ENCODE data around the gene POLE.

POLE gene

DNA sequence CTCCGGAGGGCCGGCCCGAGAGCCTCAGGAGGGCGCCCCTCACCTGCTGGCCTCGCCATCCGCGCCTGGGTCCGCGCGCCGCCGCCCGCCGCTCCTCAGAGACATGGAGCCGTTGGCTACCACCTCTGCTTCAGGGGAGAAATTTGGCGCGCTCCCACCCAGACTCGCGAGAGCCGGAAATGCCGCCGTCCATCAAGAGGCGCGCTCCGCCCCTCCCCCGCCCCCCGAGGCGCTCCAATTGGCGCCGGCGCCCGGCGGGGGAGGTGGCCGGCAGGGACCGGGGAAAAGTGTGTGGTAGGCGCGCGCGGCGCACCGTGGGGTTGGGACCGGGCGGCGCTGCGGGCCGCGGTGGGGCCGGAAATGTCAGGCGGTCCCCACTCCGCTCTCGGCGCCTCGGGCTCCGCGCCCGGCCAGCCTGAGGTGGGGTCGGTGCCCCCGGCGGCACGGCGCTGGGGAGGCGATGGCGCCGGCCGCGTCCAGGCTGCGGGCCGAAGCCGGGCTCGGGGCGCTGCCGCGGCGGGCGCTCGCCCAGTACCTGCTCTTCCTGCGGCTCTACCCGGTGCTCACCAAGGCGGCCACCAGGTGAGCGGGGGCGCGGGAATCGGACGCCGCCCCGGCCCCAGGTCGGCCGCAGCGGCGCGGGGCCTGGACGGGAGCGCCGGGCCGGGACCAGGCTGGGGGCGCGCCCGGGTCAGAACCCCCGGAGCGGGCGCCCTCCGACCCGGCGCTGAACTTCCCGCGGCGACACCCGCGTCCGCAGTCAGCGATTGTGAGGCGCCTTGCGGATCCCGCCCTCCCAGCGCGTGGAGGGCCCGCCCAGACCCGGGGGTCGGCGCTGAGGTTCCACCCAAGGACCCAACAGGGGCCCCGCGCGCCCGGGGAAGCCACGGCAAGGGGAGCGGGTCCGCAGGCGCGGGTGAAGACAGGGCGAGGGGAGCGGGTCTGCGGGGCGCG lies at the start of gene POLE, which contains the start of gene PXMP2:
Gene POLE, minus strand, starts transcription at position 132 of the 954 bp plus-strand sequence. Its CDS starts 27 bp downstream, at position 105.
Gene PXMP2, plus strand, starts transcription at position 377 of the 954 bp plus-strand sequence. Its CDS starts 84 bp downstream, at position 461.
- TF ChIP-seq, protein P1, sequence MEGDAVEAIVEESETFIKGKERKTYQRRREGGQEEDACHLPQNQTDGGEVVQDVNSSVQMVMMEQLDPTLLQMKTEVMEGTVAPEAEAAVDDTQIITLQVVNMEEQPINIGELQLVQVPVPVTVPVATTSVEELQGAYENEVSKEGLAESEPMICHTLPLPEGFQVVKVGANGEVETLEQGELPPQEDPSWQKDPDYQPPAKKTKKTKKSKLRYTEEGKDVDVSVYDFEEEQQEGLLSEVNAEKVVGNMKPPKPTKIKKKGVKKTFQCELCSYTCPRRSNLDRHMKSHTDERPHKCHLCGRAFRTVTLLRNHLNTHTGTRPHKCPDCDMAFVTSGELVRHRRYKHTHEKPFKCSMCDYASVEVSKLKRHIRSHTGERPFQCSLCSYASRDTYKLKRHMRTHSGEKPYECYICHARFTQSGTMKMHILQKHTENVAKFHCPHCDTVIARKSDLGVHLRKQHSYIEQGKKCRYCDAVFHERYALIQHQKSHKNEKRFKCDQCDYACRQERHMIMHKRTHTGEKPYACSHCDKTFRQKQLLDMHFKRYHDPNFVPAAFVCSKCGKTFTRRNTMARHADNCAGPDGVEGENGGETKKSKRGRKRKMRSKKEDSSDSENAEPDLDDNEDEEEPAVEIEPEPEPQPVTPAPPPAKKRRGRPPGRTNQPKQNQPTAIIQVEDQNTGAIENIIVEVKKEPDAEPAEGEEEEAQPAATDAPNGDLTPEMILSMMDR (IDR thresholded peaks at IDR 0.05; ENCODE audit: borderline replicate concordance, extremely low read depth, low read length, poor library complexity, severe bottlenecking): peak; percentile 9
- TF ChIP-seq EZH2 (IDR thresholded peaks at IDR 0.05; ENCODE audit: borderline replicate concordance, low read depth, low read length, severe bottlenecking): no peak
- DNase-seq (peak; percentile 97), ATAC-seq (ENCODE audit: insufficient read depth, low read depth) (peak; percentile 94)
- Histone ChIP-seq H3K79me2 (ENCODE audit: insufficient read depth, low read length) (peaks cover 66% of the 10 kb centered on the region), H3K27me3 (ENCODE audit: insufficient read depth, low read length, poor library complexity) (no peaks in the 10 kb centered on the region), H3K27ac (ENCODE audit: low read length) (peak within 1 kb of the TSS; percentile 89), H3K4me2 (ENCODE audit: insufficient read depth, low read length) (peak within 1 kb of the TSS; percentile 64), H3K9ac (ENCODE audit: low read depth, low read length) (peak within 1 kb of the TSS; percentile 99), H3K9me3 (ENCODE audit: insufficient read depth, low read length, severe bottlenecking) (no peaks in the 10 kb centered on the region), H4K20me1 (ENCODE audit: insufficient read depth, low read length) (peaks cover 38% of the 10 kb centered on the region), H3K4me1 (ENCODE audit: insufficient read depth, low read length) (peaks cover 30% of the 10 kb centered on the region), H2AFZ (ENCODE audit: low read depth, low read length) (peak within 1 kb of the TSS; percentile 86), H3K36me3 (ENCODE audit: insufficient read depth, low read length) (peaks cover 38% of the 10 kb centered on the region), H3K4me3 (ENCODE audit: low read depth in 1 of 2, low read length in 2 of 2) (peak within 1 kb of the TSS; percentile 82 to 92)

DNA sequence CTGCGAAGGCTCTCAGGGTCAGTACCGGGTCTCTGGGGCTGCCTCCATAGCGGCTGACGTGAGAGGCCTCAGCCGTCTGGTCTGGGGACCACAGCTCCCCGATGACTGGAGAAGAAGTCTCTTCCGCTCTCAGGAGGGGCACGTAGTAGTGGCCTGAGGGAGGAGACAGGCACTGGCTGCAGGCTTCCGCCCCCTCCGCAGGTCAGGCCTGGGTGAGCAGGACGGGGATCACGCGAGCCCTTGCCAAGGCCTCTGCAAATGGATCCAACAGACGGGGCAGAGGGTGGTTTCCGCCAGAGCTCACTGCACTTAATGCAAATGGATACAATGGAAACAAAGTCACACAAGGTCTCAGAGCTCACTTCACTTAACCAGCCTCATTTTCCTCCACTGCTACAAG lies 49.8 kb upstream of the POLE start:
- no peaks in the 10 kb centered on the region for H3K4me1 ChIP-seq (ENCODE audit: insufficient read depth, low read length)
- no peak overlapping the region for H3K4me2 ChIP-seq (ENCODE audit: insufficient read depth, low read length)
- no peak overlapping the region for H3K9ac ChIP-seq (ENCODE audit: low read depth, low read length)
- H3K9me3 ChIP-seq (ENCODE audit: insufficient read depth, low read length, severe bottlenecking): no peaks in the 10 kb centered on the region
- H2AFZ ChIP-seq (ENCODE audit: low read depth, low read length): no peak overlapping the region
- peaks cover 39% of the 10 kb centered on the region; the same call in 1 of the 2 replicates for H4K20me1 ChIP-seq (ENCODE audit: insufficient read depth, low read length)
- H3K36me3 ChIP-seq (ENCODE audit: insufficient read depth, low read length): peaks cover 95% of the 10 kb centered on the region
- H3K4me3 ChIP-seq (ENCODE audit: low read depth in 1 of 2, low read length in 2 of 2): no peak overlapping the region
- DNase-seq (no peak), ATAC-seq (ENCODE audit: insufficient read depth, low read depth) (peak; percentile 32; the same call in 1 of the 3 replicates)
- no peak overlapping the region for H3K27ac ChIP-seq (ENCODE audit: low read length)
- H3K79me2 ChIP-seq (ENCODE audit: insufficient read depth, low read length): peaks cover 14% of the 10 kb centered on the region; the same call in 1 of the 2 replicates
- H3K27me3 ChIP-seq (ENCODE audit: insufficient read depth, low read length, poor library complexity): no peaks in the 10 kb centered on the region
- TF ChIP-seq, protein P1 (IDR thresholded peaks at IDR 0.05; ENCODE audit: borderline replicate concordance, extremely low read depth, low read length, poor library complexity, severe bottlenecking): no peak
- TF ChIP-seq EZH2 (IDR thresholded peaks at IDR 0.05; ENCODE audit: borderline replicate concordance, low read depth, low read length, severe bottlenecking): no peak

- no peak for ATAC-seq (ENCODE audit: insufficient read depth, low read depth)
- Histone ChIP-seq H3K27ac (ENCODE audit: low read length) (no peak overlapping the region), H3K9ac (ENCODE audit: low read depth, low read length) (no peak overlapping the region)
These were observed 49.2 kb upstream of the POLE start for GRCh38 chr12:132736378-132736777.

More at GRCh38 chr12:132736378-132736777, 49.2 kb upstream of the POLE start:
- H3K9me3 ChIP-seq (ENCODE audit: insufficient read depth, low read length, severe bottlenecking): no peaks in the 10 kb centered on the region
- TF ChIP-seq, protein P1 (IDR thresholded peaks at IDR 0.05; ENCODE audit: borderline replicate concordance, extremely low read depth, low read length, poor library complexity, severe bottlenecking): no peak
- TF ChIP-seq EZH2 (IDR thresholded peaks at IDR 0.05; ENCODE audit: borderline replicate concordance, low read depth, low read length, severe bottlenecking): no peak
- no peaks in the 10 kb centered on the region for H3K27me3 ChIP-seq (ENCODE audit: insufficient read depth, low read length, poor library complexity)
- no peak for DNase-seq
- no peak overlapping the region for H3K4me3 ChIP-seq (ENCODE audit: low read depth in 1 of 2, low read length in 2 of 2)
- no peaks in the 10 kb centered on the region for H3K4me1 ChIP-seq (ENCODE audit: insufficient read depth, low read length)
- H3K79me2 ChIP-seq (ENCODE audit: insufficient read depth, low read length): peaks cover 14% of the 10 kb centered on the region; the same call in 1 of the 2 replicates
- no peak overlapping the region for H3K4me2 ChIP-seq (ENCODE audit: insufficient read depth, low read length)
- peaks cover 95% of the 10 kb centered on the region for H3K36me3 ChIP-seq (ENCODE audit: insufficient read depth, low read length)
- no peak overlapping the region for H2AFZ ChIP-seq (ENCODE audit: low read depth, low read length)
- H4K20me1 ChIP-seq (ENCODE audit: insufficient read depth, low read length): peaks cover 39% of the 10 kb centered on the region; the same call in 1 of the 2 replicates

Data from DND-41 (cell line).